DMS 273 (cell line): ENCODE data around the gene KIAA1755.

Experiments
- DNase-seq: peaks from one replicate; lab custom pipeline; 2025; ENCODE audit not compliant: unreplicated experiment; lab: John Stamatoyannopoulos, UW

The KIAA1755 gene

GRCh38 chr20:38192323-38192885 is 68.1 kb downstream of the KIAA1755 start:
- DNase-seq: no peak

GRCh38 chr20:38191654-38192053 is 68.9 kb downstream of the KIAA1755 start:
- DNase-seq: peak; percentile 36

- DNase-seq: peak; percentile 62
Measured at GRCh38 chr20:38190936-38191371, 69.6 kb downstream of the KIAA1755 start.

GRCh38 chr20:38190166-38190565 is 70.4 kb downstream of the KIAA1755 start:
- DNase-seq: no peak

GRCh38 chr20:38187517-38187916 is 73.0 kb downstream of the KIAA1755 start:
- no peak for DNase-seq

- no peak for DNase-seq
Measured at GRCh38 chr20:38186788-38187221, 73.7 kb downstream of the KIAA1755 start.

- DNase-seq: no peak
Measured at GRCh38 chr20:38184101-38184500, 76.4 kb downstream of the KIAA1755 start.

GRCh38 chr20:38181971-38182370 is 78.6 kb downstream of the KIAA1755 start:
- DNase-seq: no peak

- DNase-seq: no peak
Measured at GRCh38 chr20:38181207-38181801, 79.2 kb downstream of the KIAA1755 start.

- DNase-seq: no peak
Measured at GRCh38 chr20:38180781-38181180, 79.8 kb downstream of the KIAA1755 start.

GRCh38 chr20:38179846-38180245 is 80.7 kb downstream of the KIAA1755 start:
- DNase-seq: no peak

GRCh38 chr20:38178581-38178980 is 82.0 kb downstream of the KIAA1755 start:
- DNase-seq: no peak

- DNase-seq: no peak
Measured at GRCh38 chr20:38178065-38178491, 82.5 kb downstream of the KIAA1755 start.

- no peak for DNase-seq
Measured at GRCh38 chr20:38177201-38177600, 83.3 kb downstream of the KIAA1755 start.

- no peak for DNase-seq
Measured at GRCh38 chr20:38175304-38176180, 85.0 kb downstream of the KIAA1755 start.

GRCh38 chr20:38173237-38174156 is 87.0 kb downstream of the KIAA1755 start:
- no peak for DNase-seq

GRCh38 chr20:38172408-38172807 is 88.1 kb downstream of the KIAA1755 start:
- DNase-seq: no peak

- no peak for DNase-seq
Measured at GRCh38 chr20:38171675-38172043, 88.9 kb downstream of the KIAA1755 start.

- DNase-seq: peak; percentile 32
Measured at GRCh38 chr20:38170826-38171674, 89.5 kb downstream of the KIAA1755 start.

- DNase-seq: no peak
Measured at GRCh38 chr20:38170219-38170825, 90.2 kb downstream of the KIAA1755 start.
